SK-N-SH (cell line): ENCODE measurements around the gene ST6GALNAC5. TPM values are rescaled to one million over a fixed set of nuclear protein-coding genes. Genes with fewer than 3 reads are reported as not detected.

ENCODE experiments used
- CTCF ChIA-PET: fragments of 300-600, 350-600 bp; formaldehyde crosslinking; extraction: SDS; loops from one replicate; lab custom pipeline; 2021; lab: Yijun Ruan, JAX
- POLR2A ChIA-PET: fragments of 350-600 bp; sonication (Branson Sonifier 250); formaldehyde crosslinking; extraction: SDS; loops from one replicate; lab custom pipeline; 2020; ENCODE audit warnings: antibody characterized with exemption, inconsistent platforms; lab: Yijun Ruan, JAX
- DNase-seq: peaks from one replicate; pipeline ENCODE4 v3.0.0; 2012
- H2AFZ ChIP-seq: fragments of 200-600 bp; sonication (generic); 2 replicates; pipeline ENCODE4 v1.8.1; 2016; ENCODE audit warnings: antibody characterized with exemption, mild to moderate bottlenecking, low read depth
- H3F3A ChIP-seq: fragments of 200-600 bp; sonication (generic); replicated peaks from 2 replicates; pipeline ENCODE3; 2016; ENCODE audit warnings: antibody characterized with exemption, mild to moderate bottlenecking; ENCODE audit not compliant: insufficient read depth
- H3K27ac ChIP-seq, 2 experiments: fragments of 200-500 bp in 1 of 2; fragments of 200-600 bp in 1 of 2; sonication (Bioruptor generic) in 1 of 2; sonication (generic), shearing (Covaris generic) in 1 of 2; 2 replicates each; pipeline versions ENCODE4 v1.5.1 to v1.6.1; 2014 to 2016; ENCODE audit warnings: low read depth in 2 of 2, inconsistent platforms in 1 of 2, low read length in 1 of 2, mild to moderate bottlenecking in 1 of 2, mixed read lengths in 1 of 2
- H3K27me3 ChIP-seq: fragments of 200-600 bp; sonication (generic), shearing (Covaris generic); 2 replicates; pipeline ENCODE4 v1.6.1; 2016; ENCODE audit warnings: mixed run types; ENCODE audit not compliant: insufficient read depth
- H3K36me3 ChIP-seq, 2 experiments: fragments of 200-500 bp in 1 of 2; fragments of 200-600 bp in 1 of 2; sonication (Bioruptor generic) in 1 of 2; sonication (generic) in 1 of 2; replicated peaks in 1 of 2; 2 replicates each; pipeline versions ENCODE3 to v1.5.1; 2014 to 2016; ENCODE audit warnings: low read length in 1 of 2, mild to moderate bottlenecking in 1 of 2; ENCODE audit not compliant: insufficient read depth in 2 of 2, control insufficient read depth in 1 of 2
- H3K4me1 ChIP-seq, 2 experiments: fragments of 200-500 bp in 1 of 2; fragments of 200-600 bp in 1 of 2; sonication (Bioruptor generic) in 1 of 2; sonication (generic), shearing (Covaris generic) in 1 of 2; 2 replicates each; pipeline versions ENCODE4 v1.5.1 to v1.6.1; 2014 to 2016; ENCODE audit warnings: low read depth in 1 of 2, low read length in 1 of 2, mixed run types in 1 of 2; ENCODE audit not compliant: insufficient read depth in 2 of 2, control insufficient read depth in 1 of 2
- H3K4me2 ChIP-seq: fragments of 200-600 bp; sonication (generic), shearing (Covaris generic); 2 replicates; pipeline ENCODE4 v1.6.1; 2017; ENCODE audit warnings: mixed run types
- H3K4me3 ChIP-seq, 2 experiments: fragments of 200-500 bp in 1 of 2; fragments of 200-600 bp in 1 of 2; sonication (Bioruptor generic) in 1 of 2; sonication (generic), shearing (Covaris generic) in 1 of 2; 2 replicates each; pipeline versions ENCODE4 v1.5.1 to v1.8.1; 2014 to 2016; ENCODE audit warnings: low read depth in 2 of 2, inconsistent platforms in 1 of 2, low read length in 1 of 2, mild to moderate bottlenecking in 1 of 2, mixed read lengths in 1 of 2, moderate library complexity in 1 of 2
- H3K79me2 ChIP-seq: fragments of 200-600 bp; sonication (generic); 2 replicates; pipeline ENCODE4 v1.8.1; 2017; ENCODE audit warnings: mild to moderate bottlenecking; ENCODE audit not compliant: insufficient read depth
- H3K9ac ChIP-seq: fragments of 200-600 bp; sonication (generic); 2 replicates; pipeline ENCODE4 v1.6.1; 2017; ENCODE audit warnings: mixed run types
- H3K9me2 ChIP-seq: fragments of 200-600 bp; sonication (generic); 2 replicates; pipeline ENCODE4 v1.6.1; 2017; ENCODE audit warnings: mixed run types
- H3K9me3 ChIP-seq: fragments of 200-600 bp; sonication (generic); 2 replicates; pipeline ENCODE4 v1.6.1; 2017; ENCODE audit warnings: mixed run types, mild to moderate bottlenecking, moderate library complexity
- H4K20me1 ChIP-seq: fragments of 200-600 bp; sonication (generic); 2 replicates; pipeline ENCODE4 v1.6.1; 2017; ENCODE audit warnings: mild to moderate bottlenecking, mixed run types; ENCODE audit not compliant: insufficient read depth
- CHD2 ChIP-seq: fragments of 150-350 bp; IDR thresholded peaks from 2 replicates; pipeline ENCODE4 v1.6.1; 2018; ENCODE audit warnings: low read length; ENCODE audit not compliant: partially characterized antibody
- ELF1 ChIP-seq: IDR thresholded peaks from 2 replicates; pipeline ENCODE4 v1.4.0; 2012
- EP300 ChIP-seq, 2 experiments: IDR thresholded peaks; 2 replicates each; pipeline versions ENCODE4 v1.4.0 to v1.6.1; 2012; ENCODE audit warnings: borderline replicate concordance in 1 of 2, low read depth in 1 of 2, low read length in 1 of 2
- EZH2phosphoT487 ChIP-seq: fragments of 200-600 bp; sonication (generic); IDR thresholded peaks from 2 replicates; pipeline ENCODE4 v1.6.1; 2017; ENCODE audit warnings: low read depth, mixed run types, mild to moderate bottlenecking, antibody characterized with exemption, moderate library complexity, borderline replicate concordance
- FOXJ3 ChIP-seq: sonication (generic); formaldehyde crosslinking; IDR thresholded peaks from 2 replicates; pipeline ENCODE4 v1.5.1; 2020; ENCODE audit warnings: mild to moderate bottlenecking, missing genetic modification reagents
- GABPA ChIP-seq: IDR thresholded peaks from 2 replicates; pipeline ENCODE4 v1.4.0; 2012; ENCODE audit warnings: low read depth, mild to moderate bottlenecking
- MEF2A ChIP-seq: IDR thresholded peaks from 2 replicates; pipeline ENCODE4 v1.4.0; 2012; ENCODE audit warnings: low read depth, borderline replicate concordance
- NFIC ChIP-seq: IDR thresholded peaks from 2 replicates; pipeline ENCODE4 v1.4.0; 2012; ENCODE audit warnings: borderline replicate concordance
- NRF1 ChIP-seq: IDR thresholded peaks from 2 replicates; pipeline ENCODE4 v1.6.1; 2012; ENCODE audit warnings: low read depth, mild to moderate bottlenecking, low read length
- RAD21 ChIP-seq: IDR thresholded peaks from 2 replicates; pipeline ENCODE4 v1.6.1; 2012; ENCODE audit warnings: mild to moderate bottlenecking, low read length
- RFX5 ChIP-seq: IDR thresholded peaks from 2 replicates; pipeline ENCODE4 v1.6.1; 2012; ENCODE audit warnings: mild to moderate bottlenecking, improper control_type of control experiment, low read length
- RXRA ChIP-seq: IDR thresholded peaks from 2 replicates; pipeline ENCODE4 v1.4.0; 2012; ENCODE audit warnings: low read depth, mild to moderate bottlenecking, borderline replicate concordance
- SMC3 ChIP-seq: IDR thresholded peaks from 2 replicates; pipeline ENCODE4 v1.6.1; 2012; ENCODE audit warnings: low read depth, low read length, improper control_type of control experiment
- TAF1 ChIP-seq: IDR thresholded peaks from 2 replicates; pipeline ENCODE4 v1.6.1; 2012; ENCODE audit warnings: low read depth, mild to moderate bottlenecking, low read length, moderate library complexity, borderline replicate concordance
- TEAD4 ChIP-seq: IDR thresholded peaks from 2 replicates; pipeline ENCODE4 v1.4.0; 2012; ENCODE audit warnings: mild to moderate bottlenecking, borderline replicate concordance; ENCODE audit not compliant: insufficient read depth
- YY1 ChIP-seq: IDR thresholded peaks from 2 replicates; pipeline ENCODE4 v1.4.0; 2012; ENCODE audit warnings: low read depth, mild to moderate bottlenecking
- WGBS: methylation state at CpG from one replicate; pipeline ENCODE4 v1.1.6; 2017; ENCODE audit warnings: low lambda C conversion rate; 5-methylcytosine and 5-hydroxymethylcytosine counted together
- polyA plus RNA-seq, 3 experiments: library from polyadenylated mRNA; depleted of rRNA; stranded (reverse); fragments of >200 nt; gene quantifications; 2 replicates each; pipeline ENCODE4 v1.2.3, GENCODE V29; 2012
- TF ChIP-seq, protein P1 (sequence below): IDR thresholded peaks from 2 replicates; pipeline ENCODE4; 2012
- TF ChIP-seq, protein P2 (sequence below): IDR thresholded peaks from 2 replicates; pipeline ENCODE4 v1.4.0; 2012; ENCODE audit warnings: low read depth, borderline replicate concordance
- TF ChIP-seq, protein P3 (sequence below): IDR thresholded peaks from 2 replicates; pipeline ENCODE4 v1.4.0; 2012; ENCODE audit warnings: low read depth
- TF ChIP-seq, protein P4 (sequence below): fragments of 150-350 bp; IDR thresholded peaks from 2 replicates; pipeline ENCODE4 v1.6.1; 2017; ENCODE audit warnings: antibody characterized with exemption, low read length, low read depth, borderline replicate concordance

Gene ST6GALNAC5
- polyA plus RNA-seq, 1 of the 3 experiments (the other 2 are of a cell fraction): 10.6 TPM

DNA sequence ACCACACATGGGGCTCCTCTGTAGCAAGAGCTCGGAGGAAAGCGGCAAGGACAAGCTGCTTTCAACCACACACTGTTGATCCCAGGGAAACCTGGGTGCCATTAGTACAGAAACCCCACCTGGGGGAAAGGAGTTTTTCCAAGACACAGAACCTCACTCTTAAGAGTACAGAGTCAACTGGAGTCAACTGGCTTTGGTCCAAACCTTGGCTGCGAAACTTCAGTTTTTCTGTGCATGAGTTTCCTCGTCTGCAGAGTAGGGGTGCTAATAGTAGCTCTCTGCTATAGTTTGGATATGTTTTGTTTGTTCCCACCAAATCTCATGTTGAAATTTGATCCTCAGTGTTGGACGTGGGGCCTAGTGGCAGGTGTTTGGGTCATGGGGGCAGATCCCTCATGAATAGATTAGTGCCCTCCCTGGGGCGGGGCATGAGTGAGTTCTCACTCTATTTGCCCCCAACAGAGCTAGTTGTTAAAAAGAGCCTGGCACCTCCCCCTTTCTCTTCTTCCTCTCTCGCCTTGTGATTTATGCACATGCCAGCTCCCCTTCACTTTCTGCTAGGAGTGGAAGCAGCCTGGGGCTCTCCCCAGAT, 190.8 kb downstream of the ST6GALNAC5 start:
- Histone ChIP-seq H3K27ac (no peak overlapping the region), H3K4me1 (no peaks in the 10 kb centered on the region), H3K4me2 (no peak overlapping the region), H2AFZ (no peak overlapping the region), H3K79me2 (no peaks in the 10 kb centered on the region), H3F3A (no peaks in the 10 kb centered on the region), H3K9ac (no peak overlapping the region), H3K36me3 (no peaks in the 10 kb centered on the region), H4K20me1 (no peaks in the 10 kb centered on the region), H3K4me3 (no peak overlapping the region), H3K9me2 (no peaks in the 10 kb centered on the region), H3K27me3 (no peaks in the 10 kb centered on the region), H3K9me3 (no peaks in the 10 kb centered on the region)
- no peak for DNase-seq
- TF ChIP-seq, protein P1, sequence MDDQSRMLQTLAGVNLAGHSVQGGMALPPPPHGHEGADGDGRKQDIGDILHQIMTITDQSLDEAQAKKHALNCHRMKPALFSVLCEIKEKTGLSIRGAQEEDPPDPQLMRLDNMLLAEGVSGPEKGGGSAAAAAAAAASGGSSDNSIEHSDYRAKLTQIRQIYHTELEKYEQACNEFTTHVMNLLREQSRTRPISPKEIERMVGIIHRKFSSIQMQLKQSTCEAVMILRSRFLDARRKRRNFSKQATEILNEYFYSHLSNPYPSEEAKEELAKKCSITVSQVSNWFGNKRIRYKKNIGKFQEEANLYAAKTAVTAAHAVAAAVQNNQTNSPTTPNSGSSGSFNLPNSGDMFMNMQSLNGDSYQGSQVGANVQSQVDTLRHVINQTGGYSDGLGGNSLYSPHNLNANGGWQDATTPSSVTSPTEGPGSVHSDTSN: no peak
- TF ChIP-seq, protein P2, sequence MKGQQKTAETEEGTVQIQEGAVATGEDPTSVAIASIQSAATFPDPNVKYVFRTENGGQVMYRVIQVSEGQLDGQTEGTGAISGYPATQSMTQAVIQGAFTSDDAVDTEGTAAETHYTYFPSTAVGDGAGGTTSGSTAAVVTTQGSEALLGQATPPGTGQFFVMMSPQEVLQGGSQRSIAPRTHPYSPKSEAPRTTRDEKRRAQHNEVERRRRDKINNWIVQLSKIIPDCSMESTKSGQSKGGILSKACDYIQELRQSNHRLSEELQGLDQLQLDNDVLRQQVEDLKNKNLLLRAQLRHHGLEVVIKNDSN: no peak
- TF ChIP-seq RAD21 (no peak), YY1 (no peak), TAF1 (no peak), NRF1 (no peak), FOXJ3 (CRISPR knock-in tag) (no peak), MEF2A (no peak), TEAD4 (no peak), RXRA (no peak), SMC3 (no peak)
- TF ChIP-seq, protein P3, sequence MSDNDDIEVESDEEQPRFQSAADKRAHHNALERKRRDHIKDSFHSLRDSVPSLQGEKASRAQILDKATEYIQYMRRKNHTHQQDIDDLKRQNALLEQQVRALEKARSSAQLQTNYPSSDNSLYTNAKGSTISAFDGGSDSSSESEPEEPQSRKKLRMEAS: no peak
- WGBS: 97% methylated on average over 7 of the region's 7 CpGs
- ChIA-PET CTCF (interaction anchor here (1.4 kb wide), 1 partner anchor 10 kb away, joined by 3 read pairs; no protein-coding TSS in a partner anchor), POLR2A (no interaction called here)

DNA sequence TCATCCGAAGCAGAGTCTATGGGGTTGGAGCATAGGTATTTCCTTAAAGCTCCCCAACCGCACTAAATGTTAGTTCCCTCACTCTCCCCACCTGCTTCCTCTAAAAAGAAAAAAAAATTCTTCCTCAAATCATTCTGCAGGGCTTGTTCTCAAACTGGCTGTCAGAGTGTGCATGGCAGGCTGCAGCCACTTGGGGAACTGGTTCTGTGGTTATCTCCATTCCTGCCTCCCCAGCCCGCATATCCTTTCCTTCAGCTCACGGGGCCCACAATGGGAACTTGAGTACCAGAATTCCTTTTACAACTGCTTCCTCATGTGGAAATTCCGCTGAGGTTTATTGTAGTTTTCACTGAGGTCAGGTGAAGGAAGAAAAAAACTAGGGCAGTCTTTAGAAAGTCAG, 192.7 kb downstream of the ST6GALNAC5 start:
- Histone ChIP-seq H3K27me3 (no peaks in the 10 kb centered on the region), H4K20me1 (no peaks in the 10 kb centered on the region), H3K9ac (no peak overlapping the region), H3K79me2 (no peaks in the 10 kb centered on the region), H3K9me3 (no peaks in the 10 kb centered on the region), H3K4me2 (no peak overlapping the region), H2AFZ (no peak overlapping the region), H3K4me1 (no peaks in the 10 kb centered on the region), H3K4me3 (no peak overlapping the region), H3K9me2 (no peaks in the 10 kb centered on the region), H3K27ac (no peak overlapping the region), H3F3A (no peaks in the 10 kb centered on the region), H3K36me3 (no peaks in the 10 kb centered on the region)
- ChIA-PET CTCF (interaction anchor here (1.5 to 1.8 kb wide), 2 partner anchors 14 to 19 kb away, joined by 3 to 4 read pairs; no protein-coding TSS in a partner anchor), POLR2A (no interaction called here)
- WGBS: 83% methylated on average over 5 of the region's 5 CpGs
- no peak for DNase-seq
- TF ChIP-seq RXRA: no peak
- no peak for TF ChIP-seq NFIC
- TF ChIP-seq EP300 (IDR thresholded peaks at IDR 0.05; ENCODE audit: borderline replicate concordance in 1 of 2, low read depth in 1 of 2, low read length in 1 of 2): no peak
- TF ChIP-seq ELF1: no peak
- no peak for TF ChIP-seq CHD2
- TF ChIP-seq, protein P3: no peak
- TF ChIP-seq TEAD4: no peak
- no peak for TF ChIP-seq EZH2phosphoT487
- no peak for TF ChIP-seq SMC3
- TF ChIP-seq GABPA: no peak
- TF ChIP-seq RFX5: no peak
- TF ChIP-seq, protein P4, sequence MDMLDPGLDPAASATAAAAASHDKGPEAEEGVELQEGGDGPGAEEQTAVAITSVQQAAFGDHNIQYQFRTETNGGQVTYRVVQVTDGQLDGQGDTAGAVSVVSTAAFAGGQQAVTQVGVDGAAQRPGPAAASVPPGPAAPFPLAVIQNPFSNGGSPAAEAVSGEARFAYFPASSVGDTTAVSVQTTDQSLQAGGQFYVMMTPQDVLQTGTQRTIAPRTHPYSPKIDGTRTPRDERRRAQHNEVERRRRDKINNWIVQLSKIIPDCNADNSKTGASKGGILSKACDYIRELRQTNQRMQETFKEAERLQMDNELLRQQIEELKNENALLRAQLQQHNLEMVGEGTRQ: no peak
- TF ChIP-seq RAD21: no peak
